Measurements from ENCODE around the gene CUL1.

The CUL1 gene

DNA sequence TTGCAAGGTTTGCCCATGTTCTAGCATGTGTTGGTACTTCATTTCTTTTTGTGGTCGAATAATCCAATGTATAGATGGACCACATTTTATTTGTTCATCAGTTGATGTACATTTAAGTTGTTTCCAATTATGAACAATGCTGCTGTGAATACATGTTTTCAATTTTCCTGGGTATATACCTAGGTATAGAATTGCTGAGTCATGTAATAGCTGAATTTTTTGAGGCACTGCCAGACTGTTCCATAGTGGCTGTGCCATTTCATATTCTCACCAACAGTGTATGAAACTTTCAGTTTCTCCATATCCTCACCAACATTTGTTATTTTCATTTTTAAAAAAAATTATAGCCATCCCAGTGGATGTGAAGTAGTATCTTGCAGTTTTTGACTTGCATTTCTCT, 94.9 kb downstream of the CUL1 start:
- Histone ChIP-seq H3K27me3 (ENCODE audit: low read depth, low read length) (no peaks in the 10 kb centered on the region), H3K4me3 (ENCODE audit: low read depth in 1 of 2, low read length in 2 of 2) (no peak overlapping the region), H3K4me1 (ENCODE audit: control insufficient read depth in 1 of 2, insufficient read depth in 2 of 2, low read length in 2 of 2) (no peaks in the 10 kb centered on the region), H3K9me3 (ENCODE audit: control insufficient read depth in 1 of 2, low read length in 2 of 2) (no peaks in the 10 kb centered on the region), H3K36me3 (ENCODE audit: control insufficient read depth in 1 of 2, insufficient read depth in 2 of 2, low read length in 2 of 2) (peaks cover 54 to 83% of the 10 kb centered on the region in 2 donors), H3K27ac (ENCODE audit: low read length) (no peak overlapping the region)

DNA sequence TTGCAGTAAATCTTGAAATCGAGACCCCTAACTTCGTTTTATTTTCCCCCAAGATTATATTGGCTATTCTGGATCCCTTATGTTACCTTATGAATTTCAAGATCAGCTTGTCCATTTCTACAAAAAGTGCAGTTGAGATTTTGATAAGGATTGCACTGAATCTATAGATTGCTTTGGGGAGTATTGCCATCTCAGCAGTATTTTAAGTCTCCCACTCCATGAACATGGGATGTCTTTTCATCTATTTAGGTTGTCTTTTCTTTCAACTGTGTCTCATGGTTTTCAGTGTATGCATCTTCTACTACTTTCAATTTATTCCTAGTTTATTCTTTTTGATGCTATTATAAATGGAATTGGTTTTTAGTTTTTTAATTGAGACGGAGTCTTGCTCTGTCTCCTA, 95.8 kb downstream of the CUL1 start:
- no peaks in the 10 kb centered on the region for H3K27me3 ChIP-seq (ENCODE audit: low read depth, low read length)
- H3K9me3 ChIP-seq (ENCODE audit: control insufficient read depth in 1 of 2, low read length in 2 of 2) = no peaks in the 10 kb centered on the region
- H3K4me3 ChIP-seq (ENCODE audit: low read depth in 1 of 2, low read length in 2 of 2) = no peak overlapping the region
- no peaks in the 10 kb centered on the region for H3K4me1 ChIP-seq (ENCODE audit: control insufficient read depth in 1 of 2, insufficient read depth in 2 of 2, low read length in 2 of 2)
- peaks cover 59 to 83% of the 10 kb centered on the region in 2 donors for H3K36me3 ChIP-seq (ENCODE audit: control insufficient read depth in 1 of 2, insufficient read depth in 2 of 2, low read length in 2 of 2)
- H3K27ac ChIP-seq (ENCODE audit: low read length) = no peak overlapping the region

DNA sequence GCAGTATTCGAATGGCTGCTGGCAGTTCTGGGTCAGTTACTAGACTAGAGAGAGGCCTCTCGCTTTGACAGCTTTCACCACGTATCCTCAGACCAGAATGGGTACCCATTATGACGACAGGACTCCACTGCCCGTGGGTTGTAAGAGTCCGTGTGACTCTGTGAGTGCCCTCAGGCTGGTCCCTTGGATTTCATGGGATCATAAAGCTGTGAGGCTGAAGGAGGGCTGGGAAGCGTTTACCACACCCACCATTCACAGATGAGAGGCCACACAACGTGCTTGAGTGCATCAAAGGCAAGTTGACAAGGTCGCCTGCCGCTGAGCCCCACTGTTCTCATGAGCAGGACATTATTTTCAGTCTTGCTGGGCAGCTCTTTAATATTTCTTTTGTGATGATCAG, 98.1 kb downstream of the CUL1 start:
- H3K27ac ChIP-seq (ENCODE audit: low read length) = no peak overlapping the region
- H3K9me3 ChIP-seq (ENCODE audit: control insufficient read depth in 1 of 2, low read length in 2 of 2) = no peaks in the 10 kb centered on the region
- peaks cover 56 to 81% of the 10 kb centered on the region in 2 donors for H3K36me3 ChIP-seq (ENCODE audit: control insufficient read depth in 1 of 2, insufficient read depth in 2 of 2, low read length in 2 of 2)
- H3K27me3 ChIP-seq (ENCODE audit: low read depth, low read length) = no peaks in the 10 kb centered on the region
- no peaks in the 10 kb centered on the region for H3K4me1 ChIP-seq (ENCODE audit: control insufficient read depth in 1 of 2, insufficient read depth in 2 of 2, low read length in 2 of 2)
- H3K4me3 ChIP-seq (ENCODE audit: low read depth in 1 of 2, low read length in 2 of 2) = no peak overlapping the region

- H3K36me3 ChIP-seq (ENCODE audit: control insufficient read depth in 1 of 2, insufficient read depth in 2 of 2, low read length in 2 of 2) = peaks cover 33 to 60% of the 10 kb centered on the region in 2 donors
- H3K4me3 ChIP-seq (ENCODE audit: low read depth in 1 of 2, low read length in 2 of 2) = no peak overlapping the region
- no peaks in the 10 kb centered on the region for H3K27me3 ChIP-seq (ENCODE audit: low read depth, low read length)
- no peak overlapping the region for H3K27ac ChIP-seq (ENCODE audit: low read length)
- no peaks in the 10 kb centered on the region for H3K9me3 ChIP-seq (ENCODE audit: control insufficient read depth in 1 of 2, low read length in 2 of 2)
- no peaks in the 10 kb centered on the region for H3K4me1 ChIP-seq (ENCODE audit: control insufficient read depth in 1 of 2, insufficient read depth in 2 of 2, low read length in 2 of 2)
These were observed 101.3 kb downstream of the CUL1 start for GRCh38 chr7:148799893-148800555.

DNA sequence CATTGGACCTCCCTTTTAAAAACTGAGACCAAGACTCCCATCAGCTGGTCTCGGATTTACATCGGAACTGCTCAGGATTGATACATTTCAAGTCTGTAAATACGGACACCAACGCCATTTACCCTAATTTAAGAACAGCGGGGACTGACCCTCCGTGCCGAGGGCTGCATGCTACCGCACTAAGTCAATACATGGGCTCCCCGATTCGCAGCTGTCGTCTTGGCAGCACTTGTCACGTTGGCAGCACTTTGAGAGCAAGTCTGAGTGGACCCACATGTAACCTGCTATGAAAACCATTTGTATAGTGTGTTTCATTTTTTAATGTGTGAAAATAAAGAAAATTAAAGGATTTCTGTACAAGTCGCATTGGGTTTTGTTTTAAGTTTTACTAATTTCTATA, 102.0 kb downstream of the CUL1 start:
- Histone ChIP-seq H3K27ac (ENCODE audit: low read length) (no peak overlapping the region), H3K4me3 (ENCODE audit: low read depth in 1 of 2, low read length in 2 of 2) (no peak overlapping the region), H3K9me3 (ENCODE audit: control insufficient read depth in 1 of 2, low read length in 2 of 2) (no peaks in the 10 kb centered on the region), H3K4me1 (ENCODE audit: control insufficient read depth in 1 of 2, insufficient read depth in 2 of 2, low read length in 2 of 2) (no peaks in the 10 kb centered on the region), H3K36me3 (ENCODE audit: control insufficient read depth in 1 of 2, insufficient read depth in 2 of 2, low read length in 2 of 2) (peaks cover 33 to 54% of the 10 kb centered on the region in 2 donors), H3K27me3 (ENCODE audit: low read depth, low read length) (no peaks in the 10 kb centered on the region)

DNA sequence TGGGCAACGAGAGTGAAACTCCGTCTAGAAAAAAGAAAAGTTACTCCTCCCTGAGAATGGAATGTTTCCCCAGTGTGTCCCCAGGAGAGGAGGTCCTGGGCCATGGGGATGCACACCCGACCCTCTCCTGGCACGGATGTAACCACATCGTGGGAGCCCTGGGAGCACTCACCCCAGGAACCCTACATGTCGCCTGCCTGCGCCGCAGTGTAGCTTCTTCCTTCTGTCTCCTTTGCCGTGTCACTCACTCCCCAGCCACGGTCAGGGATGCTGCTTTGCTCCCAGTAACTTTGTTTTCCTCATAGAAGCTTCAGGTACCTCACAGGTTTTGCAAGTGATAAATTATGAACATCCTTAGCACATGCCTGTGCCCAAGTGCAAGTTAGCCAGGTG, 103.4 kb downstream of the CUL1 start:
- peaks cover 41 to 61% of the 10 kb centered on the region in 2 donors for H3K36me3 ChIP-seq (ENCODE audit: control insufficient read depth in 1 of 2, insufficient read depth in 2 of 2, low read length in 2 of 2)
- H3K4me3 ChIP-seq (ENCODE audit: low read depth in 1 of 2, low read length in 2 of 2) = no peak overlapping the region
- H3K9me3 ChIP-seq (ENCODE audit: control insufficient read depth in 1 of 2, low read length in 2 of 2) = no peaks in the 10 kb centered on the region
- no peaks in the 10 kb centered on the region for H3K4me1 ChIP-seq (ENCODE audit: control insufficient read depth in 1 of 2, insufficient read depth in 2 of 2, low read length in 2 of 2)
- no peak overlapping the region for H3K27ac ChIP-seq (ENCODE audit: low read length)
- no peaks in the 10 kb centered on the region for H3K27me3 ChIP-seq (ENCODE audit: low read depth, low read length)

GRCh38 chr7:148803094-148803493, 104.4 kb downstream of the CUL1 start:
- no peak overlapping the region for H3K27ac ChIP-seq (ENCODE audit: low read length)
- H3K4me1 ChIP-seq (ENCODE audit: control insufficient read depth in 1 of 2, insufficient read depth in 2 of 2, low read length in 2 of 2) = no peaks in the 10 kb centered on the region
- H3K36me3 ChIP-seq (ENCODE audit: control insufficient read depth in 1 of 2, insufficient read depth in 2 of 2, low read length in 2 of 2) = peaks cover 36 to 63% of the 10 kb centered on the region in 2 donors
- no peak overlapping the region for H3K4me3 ChIP-seq (ENCODE audit: low read depth in 1 of 2, low read length in 2 of 2)
- H3K27me3 ChIP-seq (ENCODE audit: low read depth, low read length) = no peaks in the 10 kb centered on the region
- no peaks in the 10 kb centered on the region for H3K9me3 ChIP-seq (ENCODE audit: control insufficient read depth in 1 of 2, low read length in 2 of 2)

- H3K27me3 ChIP-seq (ENCODE audit: low read depth, low read length) = no peaks in the 10 kb centered on the region
- H3K4me3 ChIP-seq (ENCODE audit: low read depth in 1 of 2, low read length in 2 of 2) = no peak overlapping the region
- no peaks in the 10 kb centered on the region for H3K9me3 ChIP-seq (ENCODE audit: control insufficient read depth in 1 of 2, low read length in 2 of 2)
- no peak overlapping the region for H3K27ac ChIP-seq (ENCODE audit: low read length)
- no peaks in the 10 kb centered on the region for H3K4me1 ChIP-seq (ENCODE audit: control insufficient read depth in 1 of 2, insufficient read depth in 2 of 2, low read length in 2 of 2)
- H3K36me3 ChIP-seq (ENCODE audit: control insufficient read depth in 1 of 2, insufficient read depth in 2 of 2, low read length in 2 of 2) = peaks cover 21 to 49% of the 10 kb centered on the region in 2 donors
These were observed 105.9 kb downstream of the CUL1 start for GRCh38 chr7:148804343-148805235.

GRCh38 chr7:148806187-148806586, 107.5 kb downstream of the CUL1 start:
- H3K4me1 ChIP-seq (ENCODE audit: control insufficient read depth in 1 of 2, insufficient read depth in 2 of 2, low read length in 2 of 2) = no peaks in the 10 kb centered on the region
- no peaks in the 10 kb centered on the region for H3K27me3 ChIP-seq (ENCODE audit: low read depth, low read length)
- no peaks in the 10 kb centered on the region for H3K9me3 ChIP-seq (ENCODE audit: control insufficient read depth in 1 of 2, low read length in 2 of 2)
- H3K27ac ChIP-seq (ENCODE audit: low read length) = no peak overlapping the region
- peaks cover 9 to 35% of the 10 kb centered on the region in 2 donors for H3K36me3 ChIP-seq (ENCODE audit: control insufficient read depth in 1 of 2, insufficient read depth in 2 of 2, low read length in 2 of 2)
- no peak overlapping the region for H3K4me3 ChIP-seq (ENCODE audit: low read depth in 1 of 2, low read length in 2 of 2)

DNA sequence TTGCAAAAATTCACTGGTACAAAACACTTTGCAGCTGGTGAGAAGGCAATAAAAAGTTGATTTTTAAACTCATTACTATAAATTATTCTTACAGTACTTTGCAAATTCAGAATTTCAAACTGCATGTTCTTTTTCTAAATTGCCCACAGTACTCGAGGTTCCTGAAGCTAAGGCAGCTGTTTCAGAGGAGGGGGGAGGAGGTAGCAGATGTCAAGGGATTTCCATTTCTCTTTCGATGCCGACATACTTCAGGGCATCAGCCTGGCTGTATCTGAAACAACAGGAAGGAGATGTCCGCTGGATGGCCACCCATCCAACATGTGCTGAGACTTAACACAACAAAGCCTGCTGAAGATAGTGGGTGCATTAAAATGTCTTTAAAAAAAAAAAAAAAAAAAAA, 108.7 kb downstream of the CUL1 start:
- no peaks in the 10 kb centered on the region for H3K27me3 ChIP-seq (ENCODE audit: low read depth, low read length)
- H3K9me3 ChIP-seq (ENCODE audit: control insufficient read depth in 1 of 2, low read length in 2 of 2) = no peaks in the 10 kb centered on the region
- no peak overlapping the region for H3K27ac ChIP-seq (ENCODE audit: low read length)
- no peak overlapping the region for H3K4me3 ChIP-seq (ENCODE audit: low read depth in 1 of 2, low read length in 2 of 2)
- no peaks in the 10 kb centered on the region for H3K4me1 ChIP-seq (ENCODE audit: control insufficient read depth in 1 of 2, insufficient read depth in 2 of 2, low read length in 2 of 2)
- peaks cover 9 to 22% of the 10 kb centered on the region in 2 donors for H3K36me3 ChIP-seq (ENCODE audit: control insufficient read depth in 1 of 2, insufficient read depth in 2 of 2, low read length in 2 of 2)

DNA sequence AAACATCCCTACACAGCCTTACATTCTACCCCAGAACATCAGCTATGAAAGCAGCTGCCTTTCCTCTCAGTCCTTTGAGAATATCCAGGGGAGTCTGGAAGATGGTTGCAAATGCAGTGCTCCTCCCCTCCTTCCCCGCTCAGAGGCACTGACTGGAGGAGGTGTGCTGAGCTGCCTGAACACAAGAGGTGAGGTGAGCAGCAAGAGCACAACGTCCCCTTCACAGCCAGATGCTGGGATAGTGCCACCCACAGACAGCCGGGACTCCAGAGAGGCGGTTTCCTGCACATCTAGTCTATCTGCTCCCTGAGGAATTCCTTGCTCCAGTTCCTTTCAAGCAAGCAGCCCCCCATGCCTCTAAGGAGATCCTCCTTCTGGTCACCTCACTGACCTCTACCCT, 111.2 kb downstream of the CUL1 start:
- Histone ChIP-seq H3K27ac (ENCODE audit: low read length) (no peak overlapping the region), H3K27me3 (ENCODE audit: low read depth, low read length) (no peaks in the 10 kb centered on the region), H3K36me3 (ENCODE audit: control insufficient read depth in 1 of 2, insufficient read depth in 2 of 2, low read length in 2 of 2) (peaks cover 9 to 22% of the 10 kb centered on the region in 2 donors), H3K9me3 (ENCODE audit: control insufficient read depth in 1 of 2, low read length in 2 of 2) (no peaks in the 10 kb centered on the region), H3K4me3 (ENCODE audit: low read depth in 1 of 2, low read length in 2 of 2) (no peak overlapping the region), H3K4me1 (ENCODE audit: control insufficient read depth in 1 of 2, insufficient read depth in 2 of 2, low read length in 2 of 2) (no peaks in the 10 kb centered on the region)
